Aorta (tissue), 5 donors: ENCODE results near the gene KRT82. TPM values are rescaled to one million over a fixed set of nuclear protein-coding genes. Genes with fewer than 3 reads are reported as not detected.
A peak's percentile ranks its signal among the peaks of the same experiment; 100 is the strongest.
"Not testable (repeated sequence)": the region's sequence is repeated elsewhere in the genome, so short reads cannot be mapped to it uniquely, and the experiment has no call there.

Experiments
- ATAC-seq: fragments of 200-7000 bp; cut with Tn5 transposase; one replicate; pipeline ENCODE4 v1.9.1; 2022; ENCODE audit warnings: moderate library complexity; ENCODE audit not compliant: low FRiP score
- DNase-seq, 2 donors: peaks; one replicate each; pipeline ENCODE4 v3.0.0-alpha.2; 2020
- H3K27ac ChIP-seq, 2 donors: one replicate each; pipeline ENCODE4 v1.5.1; 2013; ENCODE audit warnings: low read length in 2 of 2, mild to moderate bottlenecking in 2 of 2, moderate library complexity in 2 of 2, control low read depth in 1 of 2, inconsistent platforms in 1 of 2, low read depth in 1 of 2
- H3K27me3 ChIP-seq, 2 donors: one replicate each; pipeline ENCODE4 v1.6.1; 2013; ENCODE audit warnings: control low read depth in 1 of 2, low read length in 1 of 2, mild to moderate bottlenecking in 1 of 2, moderate library complexity in 1 of 2; ENCODE audit not compliant: insufficient read depth in 2 of 2, control insufficient read depth in 1 of 2
- H3K36me3 ChIP-seq, 2 donors: one replicate each; pipeline ENCODE4 v1.6.1; 2013; ENCODE audit warnings: control low read depth in 1 of 2, low read length in 1 of 2, mild to moderate bottlenecking in 1 of 2; ENCODE audit not compliant: insufficient read depth in 2 of 2, control insufficient read depth in 1 of 2
- H3K4me1 ChIP-seq, 2 donors: one replicate each; pipeline ENCODE4 v1.6.1; 2013; ENCODE audit warnings: low read length in 2 of 2, control low read depth in 1 of 2, mild to moderate bottlenecking in 1 of 2, moderate library complexity in 1 of 2; ENCODE audit not compliant: insufficient read depth in 2 of 2, control insufficient read depth in 1 of 2
- H3K4me3 ChIP-seq, 2 donors: one replicate each; pipeline ENCODE4 v1.5.1; 2013; ENCODE audit warnings: low read length in 2 of 2, control low read depth in 1 of 2, mild to moderate bottlenecking in 1 of 2
- H3K9me3 ChIP-seq: one replicate; pipeline ENCODE4 v1.6.1; 2013; ENCODE audit warnings: mild to moderate bottlenecking, low read length; ENCODE audit not compliant: control insufficient read depth
- WGBS, 2 donors: extraction: QIAGEN DNeasy Blood & Tissue Kit; methylation state at CpG; one replicate each; pipeline ENCODE4 v1.1.7; 2013; 5-methylcytosine and 5-hydroxymethylcytosine counted together
- intact Hi-C, 2 donors: fragments of 100-400 bp; cut with DNase I; formaldehyde crosslinking; loops; one replicate each; pipeline versions ENCODE4 v1.14.2 to v1.15.0; 2022
- polyA plus RNA-seq, 2 donors: library from polyadenylated mRNA; stranded (reverse); fragments of 200-250 nt; gene quantifications; one replicate each; pipeline ENCODE4 v1.2.3, GENCODE V29; 2013
- total RNA-seq, 2 donors: library from RNA; stranded (reverse); fragmentation: NEBNext Ultra II Directional; extraction: Animal tissue kit (Norgen Biotek cat#: 25700); gene quantifications; one replicate each; pipeline ENCODE4 v1.2.1, GENCODE V29; 2021
- donor health status: healthy with polysubstance abuse.
- donor health status: Bipolar disorder and iron deficiency.
- donor health status: DM: no; HTN: no; CAD: no.
- donor health status: DM: no; HTN: no; CAD: no.
- donor health status: DM: yes; HTN: yes; CAD: no.

The KRT82 gene
- total and polyA plus RNA-seq, 4 donors, result not detected

GRCh38 chr12:52416795-52417194 is 10.7 kb upstream of the KRT82 start:
- no peak for DNase-seq
- Histone ChIP-seq H3K27ac (no peak overlapping the region), H3K27me3 (no peaks in the 10 kb centered on the region)

GRCh38 chr12:52415870-52416750 is 10.0 kb upstream of the KRT82 start:
- DNase-seq, result no peak
- 71 to 74% methylated on average over 10 of the region's 10 CpGs for WGBS, 2 donors
- no peaks in the 10 kb centered on the region for H3K4me1 ChIP-seq
- H3K4me3 ChIP-seq, result no peak overlapping the region
- no peaks in the 10 kb centered on the region for H3K36me3 ChIP-seq
- intact Hi-C loops, result no loop called here
- H3K27me3 ChIP-seq, result no peaks in the 10 kb centered on the region
- peak; percentile 62 for ATAC-seq
- H3K9me3 ChIP-seq, result no peaks in the 10 kb centered on the region
- H3K27ac ChIP-seq, result no peak overlapping the region

More at GRCh38 chr12:52416795-52417194, 10.7 kb upstream of the KRT82 start:
- ATAC-seq, result no peak
- no peaks in the 10 kb centered on the region for H3K4me1 ChIP-seq
- H3K36me3 ChIP-seq, result no peaks in the 10 kb centered on the region
- 93 to 96% methylated on average over 1 of the region's 1 CpG for WGBS, 2 donors
- H3K4me3 ChIP-seq, result no peak overlapping the region
- H3K9me3 ChIP-seq, result no peaks in the 10 kb centered on the region
- intact Hi-C loops, result no loop called here

GRCh38 chr12:52414936-52415335 is 8.8 kb upstream of the KRT82 start:
- Histone ChIP-seq H3K9me3 (no peaks in the 10 kb centered on the region), H3K36me3 (no peaks in the 10 kb centered on the region), H3K27ac (no peak overlapping the region), H3K4me1 (no peaks in the 10 kb centered on the region), H3K27me3 (no peaks in the 10 kb centered on the region), H3K4me3 (no peak overlapping the region)
- no peak for DNase-seq
- intact Hi-C loops, result no loop called here
- ATAC-seq, result no peak
- WGBS, 2 donors, result 91 to 95% methylated on average over 5 of the region's 5 CpGs

- Histone ChIP-seq H3K9me3 (no peaks in the 10 kb centered on the region), H3K36me3 (no peaks in the 10 kb centered on the region), H3K27me3 (no peaks in the 10 kb centered on the region), H3K4me3 (no peak overlapping the region), H3K27ac (no peak overlapping the region), H3K4me1 (no peaks in the 10 kb centered on the region)
- WGBS, 2 donors, result 72 to 75% methylated on average over 8 of the region's 8 CpGs
- DNase-seq (no peak), ATAC-seq (no peak)
- intact Hi-C loops, result no loop called here
These were observed 7.7 kb upstream of the KRT82 start for GRCh38 chr12:52413782-52414345.

GRCh38 chr12:52413202-52413601 is 7.1 kb upstream of the KRT82 start:
- Histone ChIP-seq H3K36me3 (no peaks in the 10 kb centered on the region), H3K4me3 (no peak overlapping the region), H3K27ac (no peak overlapping the region), H3K9me3 (no peaks in the 10 kb centered on the region), H3K4me1 (no peaks in the 10 kb centered on the region), H3K27me3 (no peaks in the 10 kb centered on the region)
- intact Hi-C loops, result no loop called here
- DNase-seq (no peak), ATAC-seq (no peak)
- WGBS, 2 donors, result 58 to 66% methylated on average over 4 of the region's 4 CpGs

GRCh38 chr12:52411815-52412214 is 5.7 kb upstream of the KRT82 start:
- intact Hi-C loops, result no loop called here
- no peak for DNase-seq
- Histone ChIP-seq H3K9me3 (no peaks in the 10 kb centered on the region), H3K27me3 (no peaks in the 10 kb centered on the region), H3K4me1 (no peaks in the 10 kb centered on the region), H3K36me3 (no peaks in the 10 kb centered on the region), H3K4me3 (no peak overlapping the region), H3K27ac (no peak overlapping the region)
- 84 to 92% methylated on average over 9 to 10 of the region's 10 CpGs for whole genome bisulfite sequencing, 2 donors
- no peak for ATAC-seq

GRCh38 chr12:52410589-52411248 is 4.6 kb upstream of the KRT82 start:
- H3K36me3 ChIP-seq, H3K4me3 ChIP-seq, ATAC-seq, intact Hi-C loops, H3K4me1 ChIP-seq, H3K27ac ChIP-seq, DNase-seq, H3K9me3 ChIP-seq, H3K27me3 ChIP-seq: not testable (repeated sequence)
- 50% methylated on average over 1 of the region's 1 CpG; no CpG with 5 or more reads in 1 of the 2 donors for WGBS, 2 donors

GRCh38 chr12:52407918-52408317 is 1.8 kb upstream of the KRT82 start:
- WGBS, 2 donors, result 88 to 91% methylated on average over 5 of the region's 5 CpGs
- H3K27me3 ChIP-seq, result no peaks in the 10 kb centered on the region
- intact Hi-C loops, result no loop called here
- H3K36me3 ChIP-seq, result no peaks in the 10 kb centered on the region
- H3K4me1 ChIP-seq, result no peaks in the 10 kb centered on the region
- no peaks in the 10 kb centered on the region for H3K9me3 ChIP-seq
- ATAC-seq (no peak), DNase-seq (peak in 1 of 2 donors; percentile 63)
- no peak overlapping the region for H3K27ac ChIP-seq
- no peak overlapping the region for H3K4me3 ChIP-seq
